Embryonic facial prominence (tissue), 1 donor: ENCODE data around the gene ZP3.
"Not testable (repeated sequence)": the region's sequence is repeated elsewhere in the genome, so short reads cannot be mapped to it uniquely, and the experiment has no call there.

ENCODE experiments used
- DNase-seq: peaks from one replicate; pipeline ENCODE4 v3.0.0-alpha.2; 2016; ENCODE audit errors: extremely low spot score

ZP3 gene

GRCh38 chr7:76485822-76486610, 61.3 kb downstream of the ZP3 start:
- DNase-seq = not testable (repeated sequence)

GRCh38 chr7:76486618-76487017, 61.9 kb downstream of the ZP3 start:
- not testable (repeated sequence) for DNase-seq

GRCh38 chr7:76487969-76488368, 63.2 kb downstream of the ZP3 start:
- not testable (repeated sequence) for DNase-seq
